GM12872 (cell line): ENCODE measurements around the gene ARFGEF2.

Source experiments
- TF ChIP-seq, protein P1 (sequence below): IDR thresholded peaks from 3 replicates; pipeline ENCODE4 v1.5.1; 2011; ENCODE audit warnings: low read depth, mild to moderate bottlenecking, low read length, moderate library complexity; ENCODE audit not compliant: insufficient read depth

The ARFGEF2 gene

DNA sequence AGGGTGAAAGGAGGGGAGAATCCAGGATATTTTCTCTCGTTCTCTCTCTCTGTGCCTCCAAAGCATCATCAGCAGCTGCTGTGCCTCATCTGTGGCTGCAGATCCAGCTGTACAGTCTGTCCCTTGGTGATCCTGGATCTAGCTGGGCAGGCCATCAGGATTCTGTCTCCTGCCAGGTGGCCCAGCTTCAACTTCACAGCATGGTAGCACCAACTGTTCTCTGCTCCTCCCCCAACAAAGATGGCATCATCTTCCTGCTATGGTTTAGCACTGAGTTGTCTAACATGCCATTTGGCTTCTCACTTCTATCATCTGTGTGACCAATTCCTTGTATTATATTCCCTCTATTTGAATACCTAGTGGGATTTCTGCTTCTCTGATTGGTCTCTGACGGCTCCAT is 28.6 kb upstream of the ARFGEF2 start:
- TF ChIP-seq, protein P1, sequence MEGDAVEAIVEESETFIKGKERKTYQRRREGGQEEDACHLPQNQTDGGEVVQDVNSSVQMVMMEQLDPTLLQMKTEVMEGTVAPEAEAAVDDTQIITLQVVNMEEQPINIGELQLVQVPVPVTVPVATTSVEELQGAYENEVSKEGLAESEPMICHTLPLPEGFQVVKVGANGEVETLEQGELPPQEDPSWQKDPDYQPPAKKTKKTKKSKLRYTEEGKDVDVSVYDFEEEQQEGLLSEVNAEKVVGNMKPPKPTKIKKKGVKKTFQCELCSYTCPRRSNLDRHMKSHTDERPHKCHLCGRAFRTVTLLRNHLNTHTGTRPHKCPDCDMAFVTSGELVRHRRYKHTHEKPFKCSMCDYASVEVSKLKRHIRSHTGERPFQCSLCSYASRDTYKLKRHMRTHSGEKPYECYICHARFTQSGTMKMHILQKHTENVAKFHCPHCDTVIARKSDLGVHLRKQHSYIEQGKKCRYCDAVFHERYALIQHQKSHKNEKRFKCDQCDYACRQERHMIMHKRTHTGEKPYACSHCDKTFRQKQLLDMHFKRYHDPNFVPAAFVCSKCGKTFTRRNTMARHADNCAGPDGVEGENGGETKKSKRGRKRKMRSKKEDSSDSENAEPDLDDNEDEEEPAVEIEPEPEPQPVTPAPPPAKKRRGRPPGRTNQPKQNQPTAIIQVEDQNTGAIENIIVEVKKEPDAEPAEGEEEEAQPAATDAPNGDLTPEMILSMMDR = no peak

DNA sequence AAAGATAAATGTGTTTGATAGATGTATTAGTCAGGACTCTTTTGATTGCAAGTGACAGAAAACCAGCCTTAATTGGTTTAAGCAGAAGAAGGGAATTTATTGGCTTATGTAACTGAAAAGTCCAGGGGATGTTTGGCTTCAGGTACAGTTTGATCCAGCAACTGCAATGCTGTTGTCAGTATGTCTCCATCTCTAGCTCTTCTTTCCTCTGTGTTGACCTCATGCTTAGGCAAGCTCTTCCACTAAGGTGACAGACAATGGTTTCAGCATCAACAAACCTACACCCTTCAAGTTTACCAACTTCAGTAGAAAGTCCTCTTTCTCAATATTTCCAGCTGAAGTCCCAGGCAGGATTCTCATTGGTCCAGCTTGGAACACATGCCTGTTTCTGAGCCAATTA is 28.1 kb upstream of the ARFGEF2 start:
- TF ChIP-seq, protein P1 = no peak

DNA sequence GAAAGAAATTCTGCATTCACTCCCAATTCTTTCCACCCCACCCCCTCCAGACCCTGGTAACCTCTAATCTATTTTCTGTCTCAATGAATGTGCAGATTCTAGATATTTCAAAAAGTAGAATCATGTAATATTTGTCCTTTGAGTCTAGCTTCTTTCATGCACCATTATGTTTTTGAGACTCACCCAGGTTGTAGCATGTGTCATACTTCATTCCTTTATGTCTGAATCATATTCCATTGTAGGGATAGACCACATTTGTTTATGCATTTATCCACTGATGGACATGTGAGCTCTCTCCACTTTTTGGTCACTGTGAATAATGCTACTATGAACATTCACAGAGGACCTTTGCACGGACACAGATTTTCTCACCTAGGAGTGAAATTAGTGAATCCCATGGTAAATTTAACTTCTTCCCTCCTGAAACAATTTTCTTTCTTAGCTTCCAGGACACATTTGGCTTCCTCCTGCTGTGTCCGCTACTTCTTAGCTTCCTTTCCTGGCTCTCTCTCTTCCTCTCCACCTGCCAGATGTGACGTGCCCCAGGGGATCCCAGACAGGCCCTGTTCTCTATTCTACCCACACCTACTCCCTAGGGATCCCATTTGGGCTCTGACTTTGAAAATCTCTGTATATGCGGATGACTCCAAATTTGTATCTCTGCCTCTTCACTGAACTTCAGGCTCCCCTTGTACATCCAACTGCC is 24.1 kb upstream of the ARFGEF2 start:
- TF ChIP-seq, protein P1 = no peak

DNA sequence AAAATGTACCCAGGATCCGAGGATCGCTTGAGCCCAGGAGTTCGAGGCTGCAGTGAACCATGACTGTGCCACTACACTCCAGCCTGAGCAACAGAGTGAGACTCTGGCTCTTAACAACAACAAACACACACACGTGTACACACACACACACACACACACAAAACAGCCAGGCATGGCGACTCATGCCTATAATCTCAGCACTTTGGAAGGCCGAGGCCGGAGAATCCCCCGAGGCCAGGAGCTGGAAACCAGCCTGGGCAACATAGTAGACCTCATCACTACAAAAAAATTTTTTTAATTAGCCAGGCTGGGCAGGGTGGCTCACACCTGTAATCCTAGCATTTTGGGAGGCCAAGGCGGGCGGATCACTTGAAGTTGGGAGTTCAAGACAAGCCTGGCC is 23.3 kb upstream of the ARFGEF2 start:
- TF ChIP-seq, protein P1 = no peak

DNA sequence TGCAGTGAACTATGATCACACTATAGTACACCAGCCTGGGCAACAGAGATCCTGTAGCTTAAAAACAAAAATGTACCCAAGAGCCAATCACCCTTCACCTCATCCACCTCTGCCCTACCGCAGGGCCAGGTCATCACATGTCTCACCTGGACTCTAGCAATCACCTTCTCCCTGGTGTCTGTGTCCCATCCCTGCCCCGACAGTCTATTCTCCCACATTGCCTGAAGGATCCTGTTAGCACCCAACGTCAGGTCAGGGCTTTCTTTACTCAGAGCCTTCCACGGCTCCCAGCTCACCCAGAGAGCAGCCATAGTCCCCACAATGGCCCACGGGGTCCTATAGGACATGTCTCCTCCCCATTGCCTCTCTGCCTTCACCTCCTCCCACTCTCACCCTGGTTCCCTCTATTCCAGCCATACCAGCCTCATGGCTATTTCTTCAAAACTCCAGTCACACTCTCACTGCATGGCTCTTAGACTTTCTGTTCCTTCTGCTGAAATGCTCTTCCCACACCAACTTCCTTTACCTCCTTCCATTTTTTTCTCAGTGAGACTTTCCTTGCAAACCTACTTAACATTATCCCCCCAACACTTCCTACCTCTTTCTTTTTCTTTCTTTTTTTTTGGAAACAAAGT is 22.5 kb upstream of the ARFGEF2 start:
- TF ChIP-seq, protein P1 = no peak

DNA sequence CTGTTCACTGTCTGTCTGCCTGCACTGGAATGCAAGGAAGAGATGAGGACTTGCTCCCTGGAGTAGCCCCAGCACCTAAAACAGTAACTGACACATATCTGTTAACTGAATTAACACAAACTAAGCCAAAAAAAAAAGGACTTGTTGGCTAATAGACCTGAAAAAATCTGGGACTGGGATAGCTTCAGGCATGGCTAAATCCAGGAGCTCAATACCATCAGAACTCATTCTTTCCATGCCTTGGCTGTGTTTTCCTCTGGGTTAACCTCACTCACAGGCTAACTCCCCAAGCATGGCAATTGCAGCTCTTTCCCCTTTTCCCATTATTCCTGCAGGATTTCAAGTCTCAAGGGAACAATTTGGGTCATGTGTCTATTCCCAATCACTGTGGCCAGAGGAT is 21.6 kb upstream of the ARFGEF2 start:
- TF ChIP-seq, protein P1 = no peak

DNA sequence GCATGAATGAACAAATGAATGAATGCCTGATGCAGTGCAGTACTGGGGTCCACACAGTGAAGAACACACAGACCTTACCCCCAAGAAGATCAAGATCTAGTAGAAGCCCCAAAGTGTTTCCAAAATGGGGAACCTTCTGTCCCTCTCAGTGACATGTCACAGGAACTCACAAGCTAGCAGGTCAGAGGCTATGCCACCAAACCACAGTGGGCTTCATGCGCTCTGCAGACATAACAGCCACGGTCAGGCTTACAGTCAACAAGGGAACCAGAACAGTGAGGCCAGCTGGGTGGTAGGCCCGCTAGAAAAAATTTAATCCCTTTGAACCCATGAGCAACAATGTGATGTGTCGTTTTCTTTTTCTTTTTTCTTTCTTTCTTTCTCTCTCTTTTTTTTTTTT is 20.2 kb upstream of the ARFGEF2 start:
- TF ChIP-seq, protein P1 = no peak
